ENCODE measurements around the gene PEDS1. TPM values are rescaled to one million over a fixed set of nuclear protein-coding genes. Genes with fewer than 3 reads are reported as not detected.

The PEDS1 gene
- total and polyA plus RNA-seq, 2 of the 13 experiments (the other 11 are each of a cell fraction or from before 2014, with no cell fraction given): 30.5 to 93.9 TPM

- Histone ChIP-seq H3K9me3 (ENCODE audit: low read length) (no peaks in the 10 kb centered on the region), H3K4me1 (ENCODE audit: insufficient read depth, low read length) (peaks cover 18% of the 10 kb centered on the region), H3K36me3 (replicated peaks in 1 of 2; ENCODE audit: control insufficient read depth in 1 of 2, insufficient read depth in 2 of 2, low read length in 2 of 2) (peaks cover 58 to 73% of the 10 kb centered on the region in 2 experiments), H3K27ac (ENCODE audit: extremely low read length, insufficient read depth, low read length) (no peak overlapping the region), H4K20me1 (ENCODE audit: insufficient read depth, low read length) (peaks cover 3% of the 10 kb centered on the region; the same call in 1 of the 2 replicates), H3K79me2 (ENCODE audit: insufficient read depth, low read length) (peaks cover 14% of the 10 kb centered on the region), H3K4me2 (ENCODE audit: low read depth, low read length) (no peak overlapping the region), H2AFZ (ENCODE audit: low read length) (no peak overlapping the region), H3K9ac (ENCODE audit: insufficient read depth, low read depth, low read length) (no peak overlapping the region), H3K27me3 (ENCODE audit: control insufficient read depth in 1 of 2, insufficient read depth in 2 of 2, low read length in 2 of 2) (no peaks in the 10 kb centered on the region), H3K4me3 (replicated peaks in 1 of 3; ENCODE audit: insufficient read depth in 1 of 3, low read depth in 2 of 3, low read length in 3 of 3) (no peak overlapping the region)
- POLR2A ChIA-PET: interaction anchor here (1.0 to 1.7 kb wide), 5 partner anchors 11 to 32 kb away, joined by 4 to 8 read pairs (median 5); partner anchors contain the start of gene PEDS1
- intact Hi-C loops (cut with micrococcal nuclease; ENCODE audit: unreplicated experiment): no loop called here
- FAIRE-seq (no peak), ATAC-seq (peak; percentile 33; the same call in 2 of the 3 replicates), DNase-seq (ENCODE audit: low spot score) (no peak)
- WGBS (ENCODE audit: low lambda C conversion rate): 92% methylated on average over 9 of the region's 9 CpGs
- TF ChIP-seq MXD3 (CRISPR knock-in tag; IDR thresholded peaks at IDR 0.05) (no peak), ZNF883 (CRISPR knock-in tag; IDR thresholded peaks at IDR 0.05; ENCODE audit: not compliant biosample characterization) (no peak), FOXP1 (IDR thresholded peaks at IDR 0.05) (no peak), FOXP1 (CRISPR knock-in tag; IDR thresholded peaks at IDR 0.05) (no peak), SYNCRIP (IDR thresholded peaks at IDR 0.05; ENCODE audit: insufficient read depth, low read depth, low read length) (no peak), RAD21 (CRISPR knock-in tag; IDR thresholded peaks at IDR 0.05) (no peak), ZNF280B (CRISPR knock-in tag; IDR thresholded peaks at IDR 0.05; ENCODE audit: borderline replicate concordance) (no peak), SNAPC2 (CRISPR knock-in tag; IDR thresholded peaks at IDR 0.05) (no peak), ZBTB46 (CRISPR knock-in tag; IDR thresholded peaks at IDR 0.05; ENCODE audit: borderline replicate concordance) (no peak), ZBTB38 (CRISPR knock-in tag; IDR thresholded peaks at IDR 0.05) (no peak), RFX1 (IDR thresholded peaks at IDR 0.05) (no peak), CCAR2 (optimal IDR thresholded peaks at IDR 0.05; ENCODE audit: low read depth, low read length) (no peak), ZNF672 (CRISPR knock-in tag; IDR thresholded peaks at IDR 0.05) (no peak), ZNF816 (CRISPR knock-in tag; IDR thresholded peaks at IDR 0.05; ENCODE audit: borderline replicate concordance) (no peak), ZHX1 (CRISPR knock-in tag; IDR thresholded peaks at IDR 0.05; ENCODE audit: low read depth) (no peak), FOXA1 (IDR thresholded peaks at IDR 0.05) (no peak), FOXA1 (CRISPR knock-in tag; IDR thresholded peaks at IDR 0.05) (no peak)
- CTCF ChIA-PET (ENCODE audit: low intra/inter-chr PET ratio, low total read pairs): interaction anchor here (0.9 kb wide), 1 partner anchor 35 kb away, joined by 3 read pairs; no protein-coding TSS in a partner anchor
- in situ Hi-C loops (cut with HindIII; ENCODE audit: extremely low pct_ligation_motif_present, low pct_unique_long_range_greater_than_20kb): no loop called here
- no TSS peak for BruUV-seq (replicated peaks)
These were observed 19.9 kb downstream of the PEDS1 start for GRCh38 chr20:50133474-50134217.

All from HepG2 (cell line).